ENCODE results near the gene ASB10.

The ASB10 gene

DNA sequence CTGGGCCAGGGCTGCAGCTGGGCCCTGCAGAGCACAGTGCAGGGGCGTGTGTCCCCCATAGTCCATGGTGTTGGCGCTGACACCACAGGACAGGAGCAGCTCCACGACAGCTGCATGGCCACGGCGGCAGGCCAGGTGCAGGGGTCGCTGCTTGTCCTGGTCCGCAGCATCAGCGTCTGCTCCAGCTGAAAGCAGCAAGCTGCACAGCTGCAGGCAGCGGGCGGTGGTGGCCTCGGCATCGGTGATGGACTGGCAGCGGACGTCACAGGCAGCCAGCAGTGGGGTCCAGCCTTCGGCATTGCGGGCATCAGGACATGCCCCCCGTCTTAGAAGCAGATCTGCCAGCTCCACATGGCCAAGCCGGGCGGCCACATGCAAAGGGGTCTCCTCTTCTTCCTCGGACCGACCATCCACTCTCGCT, 6.0 kb downstream of the ASB10 start:
- H2BK120ac ChIP-seq (ENCODE audit: insufficient read depth, low read length, poor library complexity): no peak overlapping the region
- DNase-seq: no peak

DNA sequence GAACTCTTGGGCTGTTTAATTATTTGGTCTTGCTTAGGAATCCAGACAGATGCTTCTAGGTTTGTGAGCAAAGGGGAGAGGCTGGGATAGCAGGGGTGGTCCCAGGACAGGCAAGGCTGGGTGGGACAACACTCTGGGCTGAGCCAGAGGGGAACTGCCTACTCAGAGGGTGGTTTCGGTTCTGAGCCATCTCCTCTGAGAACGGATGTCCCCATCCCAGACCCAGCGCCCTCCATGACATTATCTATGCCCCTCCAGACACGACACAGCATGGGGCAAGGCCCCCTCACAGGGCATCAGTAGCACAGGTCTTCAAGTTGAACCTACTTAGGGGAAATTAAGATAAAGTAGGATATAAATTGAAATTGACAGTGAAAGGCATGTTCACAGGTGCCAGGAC, 7.1 kb downstream of the ASB10 start:
- H2BK120ac ChIP-seq (ENCODE audit: insufficient read depth, low read length, poor library complexity): no peak overlapping the region
- no CpG with 5 or more reads among the region's 4 CpGs for WGBS (ENCODE audit: extremely low coverage, insufficient coverage, insufficient read length)
- H2AK5ac ChIP-seq (ENCODE audit: low read length): no peak overlapping the region
- no peak overlapping the region for H3K4me3 ChIP-seq (ENCODE audit: low read depth, low read length)
- no peak overlapping the region for H2BK5ac ChIP-seq (ENCODE audit: low read depth, low read length, poor library complexity)
- H3K4me2 ChIP-seq (ENCODE audit: low read length): no peak overlapping the region
- H2AFZ ChIP-seq (ENCODE audit: insufficient read depth, low read length, poor library complexity): no peak overlapping the region
- H3K9me3 ChIP-seq (ENCODE audit: insufficient read depth, low read depth, low read length): peaks cover 6% of the 10 kb centered on the region
- H3K27me3 ChIP-seq (ENCODE audit: insufficient read depth, low read length): no peaks in the 10 kb centered on the region
- no peak overlapping the region for H4K91ac ChIP-seq (ENCODE audit: low read depth, low read length)
- no peaks in the 10 kb centered on the region for H3K36me3 ChIP-seq (ENCODE audit: control insufficient read depth in 1 of 2, insufficient read depth in 2 of 2, low read length in 2 of 2)
- H3K18ac ChIP-seq (ENCODE audit: low read length): no peak overlapping the region
- no peak overlapping the region for H3K14ac ChIP-seq (ENCODE audit: low read length)
- no peak overlapping the region for H3K9ac ChIP-seq (ENCODE audit: low read length)
- no peak overlapping the region for H2BK12ac ChIP-seq (ENCODE audit: low read length)
- no peaks in the 10 kb centered on the region for H3K79me1 ChIP-seq (ENCODE audit: low read length)
- H3K23ac ChIP-seq (ENCODE audit: low read length): no peak overlapping the region
- H3K27ac ChIP-seq (ENCODE audit: low read depth, low read length): no peak overlapping the region
- H3K4me1 ChIP-seq (ENCODE audit: control insufficient read depth in 1 of 2, insufficient read depth in 2 of 2, low read length in 2 of 2): no peaks in the 10 kb centered on the region
- no peak overlapping the region for H3K4ac ChIP-seq (ENCODE audit: low read depth, low read length)
- H4K12ac ChIP-seq (ENCODE audit: low read depth, low read length): no peak overlapping the region
- no peak overlapping the region for H4K8ac ChIP-seq (ENCODE audit: low read depth, low read length)
- DNase-seq: no peak
- H3K79me2 ChIP-seq (ENCODE audit: control insufficient read depth, insufficient read depth, low read length, poor library complexity): no peaks in the 10 kb centered on the region

More for the DNA sequence above, 6.0 kb downstream of the ASB10 start:
- H3K9ac ChIP-seq (ENCODE audit: low read length): no peak overlapping the region
- H2AK5ac ChIP-seq (ENCODE audit: low read length): no peak overlapping the region
- no peak overlapping the region for H4K12ac ChIP-seq (ENCODE audit: low read depth, low read length)
- H3K79me1 ChIP-seq (ENCODE audit: low read length): no peaks in the 10 kb centered on the region
- no peak overlapping the region for H3K4me3 ChIP-seq (ENCODE audit: low read depth, low read length)
- H3K23ac ChIP-seq (ENCODE audit: low read length): no peak overlapping the region
- no peaks in the 10 kb centered on the region for H3K79me2 ChIP-seq (ENCODE audit: control insufficient read depth, insufficient read depth, low read length, poor library complexity)
- H4K91ac ChIP-seq (ENCODE audit: low read depth, low read length): no peak overlapping the region
- H3K27ac ChIP-seq (ENCODE audit: low read depth, low read length): no peak overlapping the region
- no peak overlapping the region for H2BK5ac ChIP-seq (ENCODE audit: low read depth, low read length, poor library complexity)
- no peak overlapping the region for H3K18ac ChIP-seq (ENCODE audit: low read length)
- H3K14ac ChIP-seq (ENCODE audit: low read length): no peak overlapping the region
- H2BK12ac ChIP-seq (ENCODE audit: low read length): no peak overlapping the region
- no peak overlapping the region for H3K4ac ChIP-seq (ENCODE audit: low read depth, low read length)
- no peaks in the 10 kb centered on the region for H3K36me3 ChIP-seq (ENCODE audit: control insufficient read depth in 1 of 2, insufficient read depth in 2 of 2, low read length in 2 of 2)
- H2AFZ ChIP-seq (ENCODE audit: insufficient read depth, low read length, poor library complexity): no peak overlapping the region
- no CpG with 5 or more reads among the region's 22 CpGs for WGBS (ENCODE audit: extremely low coverage, insufficient coverage, insufficient read length)
- H3K27me3 ChIP-seq (ENCODE audit: insufficient read depth, low read length): no peaks in the 10 kb centered on the region
- H3K9me3 ChIP-seq (ENCODE audit: insufficient read depth, low read depth, low read length): peaks cover 4% of the 10 kb centered on the region
- no peak overlapping the region for H4K8ac ChIP-seq (ENCODE audit: low read depth, low read length)
- H3K4me1 ChIP-seq (ENCODE audit: control insufficient read depth in 1 of 2, insufficient read depth in 2 of 2, low read length in 2 of 2): no peaks in the 10 kb centered on the region
- no peak overlapping the region for H3K4me2 ChIP-seq (ENCODE audit: low read length)

DNA sequence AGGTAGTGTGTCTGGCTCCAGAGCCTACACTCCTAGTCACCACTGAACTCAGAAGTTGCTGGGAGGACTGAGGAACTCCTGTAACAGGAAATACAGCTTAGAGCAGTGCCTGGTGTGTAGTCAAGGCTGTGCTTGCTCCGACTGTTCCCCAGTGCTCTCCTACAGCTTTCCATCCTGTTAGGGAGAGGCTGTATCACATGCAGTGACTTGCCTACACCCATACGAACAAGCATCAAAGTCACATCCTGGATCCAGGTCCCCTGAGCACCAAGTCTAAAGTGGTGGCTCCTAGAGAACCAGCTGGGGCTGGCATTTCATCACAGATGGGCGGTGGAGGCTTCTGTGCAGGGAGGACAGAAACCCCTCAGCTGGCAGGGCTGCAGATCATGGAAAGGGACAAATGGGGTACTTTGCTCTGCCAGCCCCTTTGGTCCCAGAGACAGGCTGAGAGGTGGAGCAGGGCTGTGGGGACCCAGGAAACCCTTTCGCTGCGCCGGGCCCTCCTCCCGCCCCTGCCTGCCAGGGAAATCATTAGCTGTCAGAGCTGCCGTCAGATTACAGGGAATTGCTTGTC, 7.7 kb downstream of the ASB10 start:
- H2BK12ac ChIP-seq (ENCODE audit: low read length): no peak overlapping the region
- no peak overlapping the region for H4K91ac ChIP-seq (ENCODE audit: low read depth, low read length)
- no peak overlapping the region for H3K14ac ChIP-seq (ENCODE audit: low read length)
- H2BK120ac ChIP-seq (ENCODE audit: insufficient read depth, low read length, poor library complexity): no peak overlapping the region
- no peak overlapping the region for H3K27ac ChIP-seq (ENCODE audit: low read depth, low read length)
- H4K12ac ChIP-seq (ENCODE audit: low read depth, low read length): no peak overlapping the region
- H3K4me2 ChIP-seq (ENCODE audit: low read length): no peak overlapping the region
- peaks cover 6% of the 10 kb centered on the region for H3K9me3 ChIP-seq (ENCODE audit: insufficient read depth, low read depth, low read length)
- no peak overlapping the region for H3K18ac ChIP-seq (ENCODE audit: low read length)
- no peak for DNase-seq
- H3K79me1 ChIP-seq (ENCODE audit: low read length): no peaks in the 10 kb centered on the region
- H2BK5ac ChIP-seq (ENCODE audit: low read depth, low read length, poor library complexity): no peak overlapping the region
- H3K23ac ChIP-seq (ENCODE audit: low read length): no peak overlapping the region
- H3K4ac ChIP-seq (ENCODE audit: low read depth, low read length): no peak overlapping the region
- H3K79me2 ChIP-seq (ENCODE audit: control insufficient read depth, insufficient read depth, low read length, poor library complexity): no peaks in the 10 kb centered on the region
- H2AK5ac ChIP-seq (ENCODE audit: low read length): no peak overlapping the region
- no peaks in the 10 kb centered on the region for H3K4me1 ChIP-seq (ENCODE audit: control insufficient read depth in 1 of 2, insufficient read depth in 2 of 2, low read length in 2 of 2)
- H3K27me3 ChIP-seq (ENCODE audit: insufficient read depth, low read length): no peaks in the 10 kb centered on the region
- H3K9ac ChIP-seq (ENCODE audit: low read length): no peak overlapping the region
- no peak overlapping the region for H2AFZ ChIP-seq (ENCODE audit: insufficient read depth, low read length, poor library complexity)
- H3K36me3 ChIP-seq (ENCODE audit: control insufficient read depth in 1 of 2, insufficient read depth in 2 of 2, low read length in 2 of 2): no peaks in the 10 kb centered on the region
- WGBS (ENCODE audit: extremely low coverage, insufficient coverage, insufficient read length): no CpG with 5 or more reads among the region's 8 CpGs
- H3K4me3 ChIP-seq (ENCODE audit: low read depth, low read length): no peak overlapping the region
- no peak overlapping the region for H4K8ac ChIP-seq (ENCODE audit: low read depth, low read length)

DNA sequence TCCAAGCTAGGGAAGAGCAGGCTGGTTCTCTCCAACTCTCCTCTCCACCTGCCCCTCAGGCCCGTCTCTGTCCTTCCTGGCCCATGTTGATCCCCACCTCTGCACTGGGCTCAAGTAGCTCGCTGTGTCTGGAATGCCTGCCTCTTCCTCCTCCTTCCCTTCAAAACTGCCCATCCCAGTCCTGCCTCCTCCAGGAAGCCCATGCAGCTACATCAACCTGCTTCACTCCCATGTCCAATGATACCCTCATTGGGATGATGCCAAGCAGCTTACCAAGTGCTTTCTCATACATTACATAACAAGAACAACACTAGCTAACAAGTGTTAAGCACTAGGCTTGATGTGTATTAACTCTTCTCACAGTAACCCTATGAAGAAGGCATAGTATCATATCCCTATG, 8.2 kb downstream of the ASB10 start:
- no peak for DNase-seq
- no peak overlapping the region for H3K23ac ChIP-seq (ENCODE audit: low read length)
- no peaks in the 10 kb centered on the region for H3K79me1 ChIP-seq (ENCODE audit: low read length)
- H3K14ac ChIP-seq (ENCODE audit: low read length): no peak overlapping the region
- H3K9me3 ChIP-seq (ENCODE audit: insufficient read depth, low read depth, low read length): peaks cover 12% of the 10 kb centered on the region
- no peak overlapping the region for H2BK12ac ChIP-seq (ENCODE audit: low read length)
- no peaks in the 10 kb centered on the region for H3K4me1 ChIP-seq (ENCODE audit: control insufficient read depth in 1 of 2, insufficient read depth in 2 of 2, low read length in 2 of 2)
- H2AFZ ChIP-seq (ENCODE audit: insufficient read depth, low read length, poor library complexity): no peak overlapping the region
- no peak overlapping the region for H3K9ac ChIP-seq (ENCODE audit: low read length)
- H2BK120ac ChIP-seq (ENCODE audit: insufficient read depth, low read length, poor library complexity): no peak overlapping the region
- H3K4ac ChIP-seq (ENCODE audit: low read depth, low read length): no peak overlapping the region
- no peak overlapping the region for H3K4me3 ChIP-seq (ENCODE audit: low read depth, low read length)
- H3K79me2 ChIP-seq (ENCODE audit: control insufficient read depth, insufficient read depth, low read length, poor library complexity): no peaks in the 10 kb centered on the region
- no peak overlapping the region for H4K12ac ChIP-seq (ENCODE audit: low read depth, low read length)
- H2AK5ac ChIP-seq (ENCODE audit: low read length): no peak overlapping the region
- H4K8ac ChIP-seq (ENCODE audit: low read depth, low read length): no peak overlapping the region
- no peak overlapping the region for H4K91ac ChIP-seq (ENCODE audit: low read depth, low read length)
- H2BK5ac ChIP-seq (ENCODE audit: low read depth, low read length, poor library complexity): no peak overlapping the region
- no peaks in the 10 kb centered on the region for H3K36me3 ChIP-seq (ENCODE audit: control insufficient read depth in 1 of 2, insufficient read depth in 2 of 2, low read length in 2 of 2)
- H3K27me3 ChIP-seq (ENCODE audit: insufficient read depth, low read length): no peaks in the 10 kb centered on the region
- H3K18ac ChIP-seq (ENCODE audit: low read length): no peak overlapping the region
- no CpG with 5 or more reads among the region's 2 CpGs for WGBS (ENCODE audit: extremely low coverage, insufficient coverage, insufficient read length)
- H3K27ac ChIP-seq (ENCODE audit: low read depth, low read length): no peak overlapping the region
- H3K4me2 ChIP-seq (ENCODE audit: low read length): no peak overlapping the region
